NCI-H460 (cell line): ENCODE measurements around the gene PM20D2. TPM values are rescaled to one million over a fixed set of nuclear protein-coding genes. Genes with fewer than 3 reads are reported as not detected.
A peak's percentile ranks its signal among the peaks of the same experiment; 100 is the strongest.

Source experiments
- DNase-seq: peaks from one replicate; pipeline ENCODE4 v3.0.0-alpha.2; 2016; ENCODE audit warnings: low read depth; ENCODE audit errors: extremely low read depth
- total RNA-seq: library from RNA; depleted of rRNA; stranded (reverse); fragments of >200 nt; shearing (Covaris generic); gene quantifications from 2 replicates; pipeline ENCODE4 v1.2.3, GENCODE V29; 2014

The PM20D2 gene
- total RNA-seq, 1 experiment from 2014 or later = 31.1 TPM

DNA sequence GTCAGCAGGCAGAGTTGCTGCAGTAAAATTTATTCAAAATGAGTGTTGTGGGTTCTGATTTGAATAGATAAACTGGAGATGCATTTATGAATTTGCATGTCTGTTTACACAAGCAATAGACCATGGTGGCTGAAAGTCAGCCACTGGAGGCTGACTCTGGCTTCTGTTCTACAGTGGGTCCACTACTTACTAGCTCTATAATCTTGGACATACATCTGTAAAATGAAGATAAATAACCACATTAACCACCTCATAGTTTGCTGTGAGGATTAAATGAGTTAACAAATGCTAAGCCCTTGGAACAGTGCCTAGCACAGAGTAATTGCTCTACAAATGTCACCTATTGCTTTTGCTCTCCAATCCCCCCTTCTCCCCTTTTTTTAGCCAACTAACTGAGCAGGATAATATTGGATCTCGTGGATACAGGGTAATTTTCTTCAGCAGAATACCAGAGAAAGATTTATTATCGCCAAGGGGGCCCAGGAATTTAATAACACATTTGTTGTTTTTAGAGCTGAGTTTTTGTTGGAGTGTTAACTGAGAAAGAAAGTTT, 1.4 kb upstream of the PM20D2 start:
- no peak for DNase-seq

DNA sequence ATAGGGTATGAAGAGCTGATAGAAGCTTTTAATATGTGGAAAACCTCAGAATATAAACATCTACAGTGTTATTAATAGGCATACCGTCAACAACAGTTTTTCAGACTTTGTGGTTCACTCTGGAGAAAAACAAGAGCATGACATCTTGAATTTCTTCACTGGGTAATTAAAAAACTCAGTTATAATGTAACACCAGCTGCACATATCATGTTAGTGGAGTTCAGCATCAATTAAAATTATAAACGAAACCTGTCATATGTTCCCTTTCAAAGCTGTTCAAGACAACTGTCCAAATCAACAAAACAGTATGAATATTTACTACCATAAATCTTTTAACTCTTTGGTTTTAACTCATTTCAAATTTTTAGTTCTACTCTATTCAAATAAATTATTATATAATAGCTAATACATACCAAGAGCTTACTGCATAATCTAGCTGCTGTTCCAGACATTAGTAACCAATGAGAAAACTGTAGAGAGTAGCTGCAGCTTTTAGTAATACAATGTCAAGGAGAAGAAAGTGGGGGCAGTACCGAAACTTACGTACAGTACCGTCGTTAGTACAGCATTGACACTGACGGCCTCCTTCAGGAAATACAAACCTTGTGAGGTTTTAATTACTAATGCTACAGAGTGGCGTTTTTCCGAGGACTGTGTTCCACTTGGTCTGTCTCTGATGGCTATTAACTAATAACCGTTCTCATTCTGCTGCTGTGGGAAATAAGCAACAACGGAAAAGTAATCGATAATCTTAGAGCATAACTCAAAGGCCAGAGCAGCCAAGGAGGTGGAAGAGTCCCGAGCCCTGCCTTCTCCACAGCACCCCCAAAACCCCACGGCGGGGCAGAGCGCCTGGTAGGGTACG, 532 bp upstream of the PM20D2 start:
- no peak for DNase-seq

DNA sequence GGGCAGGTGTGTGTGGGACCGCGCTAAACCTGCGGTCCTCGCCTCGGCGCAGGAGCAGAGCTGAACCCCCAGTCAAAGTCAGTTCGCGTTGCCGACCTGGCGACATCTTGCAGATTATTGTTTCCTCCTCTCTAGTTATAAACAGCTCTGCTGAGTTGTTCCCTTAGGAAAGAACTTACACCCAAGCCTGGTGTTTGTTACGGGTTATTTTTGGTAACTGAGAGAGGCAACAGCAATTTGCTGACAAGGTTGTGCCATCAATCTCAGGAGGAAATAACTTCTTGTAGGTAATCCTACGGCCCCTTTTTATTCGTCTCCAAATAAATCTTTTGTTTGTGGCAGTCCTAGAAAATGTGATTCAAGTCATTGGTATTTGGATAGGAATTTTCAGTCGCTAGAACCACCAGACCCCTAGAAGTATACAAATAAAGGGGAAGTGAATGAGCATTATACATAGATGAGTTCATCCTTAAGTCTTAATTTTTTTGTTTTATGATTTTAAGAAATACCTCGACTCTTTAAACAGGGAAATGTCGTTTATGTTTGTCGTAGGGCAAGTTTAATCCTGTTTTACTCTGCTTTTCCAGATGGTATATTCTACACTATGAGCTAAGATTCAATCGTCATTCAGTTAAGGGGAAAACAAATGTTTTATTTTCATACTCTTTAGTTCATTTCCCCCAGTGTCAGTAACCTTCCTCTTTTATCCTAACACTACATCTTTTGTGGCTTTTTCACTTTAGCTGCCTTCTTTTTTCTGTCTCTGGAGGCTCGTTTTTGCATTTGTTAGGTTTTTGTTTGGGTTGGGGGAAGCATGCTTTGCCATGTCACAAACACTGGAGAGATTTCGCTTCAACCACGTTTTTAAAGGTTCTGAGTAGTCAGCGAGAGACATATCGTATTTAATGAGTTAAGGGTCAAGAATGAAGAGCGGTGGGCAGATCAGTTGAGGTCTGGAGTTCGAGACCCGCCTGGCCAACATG, 1.2 kb downstream of the PM20D2 start:
- DNase-seq = peak; percentile 13

DNA sequence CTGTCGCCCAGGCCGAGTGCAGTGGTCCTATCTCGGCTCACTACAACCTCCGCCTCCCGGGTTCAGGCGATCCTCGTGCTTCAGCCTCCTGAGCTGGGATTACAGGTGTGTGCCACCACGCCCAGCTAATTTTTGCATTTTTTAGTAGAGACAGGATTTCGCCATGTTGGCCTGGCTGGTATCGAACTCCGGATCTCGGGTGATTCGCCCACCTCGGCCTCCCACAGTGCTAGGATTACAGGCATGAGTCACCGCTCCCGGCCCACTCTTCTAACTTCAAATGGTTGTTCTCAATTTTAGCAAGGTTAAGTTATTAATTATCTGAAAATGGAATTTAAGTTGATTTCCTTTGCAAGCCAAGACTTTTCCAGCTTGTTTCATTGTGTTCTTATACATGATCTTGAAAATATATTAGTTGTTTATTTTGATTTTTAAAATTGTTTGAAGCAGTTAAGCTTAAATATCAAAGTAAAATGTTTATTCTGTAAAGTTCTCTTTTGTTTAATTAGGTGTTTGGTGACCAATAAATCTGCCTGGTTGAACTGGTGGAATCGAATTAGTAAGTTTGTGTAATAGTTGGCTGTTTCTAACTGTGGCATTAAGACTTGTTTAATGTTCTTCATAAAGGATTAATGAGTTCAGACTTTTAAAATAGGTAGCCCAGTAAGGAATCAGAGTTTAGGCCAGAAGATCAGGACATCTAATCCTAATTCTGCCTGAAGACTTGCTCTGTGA, 2.3 kb downstream of the PM20D2 start:
- no peak for DNase-seq

DNA sequence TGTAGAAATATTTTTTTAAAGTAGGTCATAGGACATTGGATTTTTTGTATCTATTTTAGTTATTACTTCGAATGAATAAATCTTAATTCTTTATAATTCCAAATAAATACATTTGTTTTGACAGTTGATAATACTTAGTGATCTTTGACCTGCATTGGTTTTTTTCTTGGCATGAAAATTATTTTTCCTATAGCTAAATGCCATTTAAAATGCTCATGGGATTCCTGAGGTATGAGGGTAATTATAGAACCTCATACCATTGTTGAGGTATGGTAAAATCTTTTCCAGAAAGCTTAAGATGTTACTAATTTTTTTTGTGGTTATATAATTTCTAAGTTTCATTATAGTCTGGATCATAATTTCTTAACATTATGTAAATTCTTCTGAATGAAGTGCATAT, 8.3 kb downstream of the PM20D2 start:
- DNase-seq = no peak

DNA sequence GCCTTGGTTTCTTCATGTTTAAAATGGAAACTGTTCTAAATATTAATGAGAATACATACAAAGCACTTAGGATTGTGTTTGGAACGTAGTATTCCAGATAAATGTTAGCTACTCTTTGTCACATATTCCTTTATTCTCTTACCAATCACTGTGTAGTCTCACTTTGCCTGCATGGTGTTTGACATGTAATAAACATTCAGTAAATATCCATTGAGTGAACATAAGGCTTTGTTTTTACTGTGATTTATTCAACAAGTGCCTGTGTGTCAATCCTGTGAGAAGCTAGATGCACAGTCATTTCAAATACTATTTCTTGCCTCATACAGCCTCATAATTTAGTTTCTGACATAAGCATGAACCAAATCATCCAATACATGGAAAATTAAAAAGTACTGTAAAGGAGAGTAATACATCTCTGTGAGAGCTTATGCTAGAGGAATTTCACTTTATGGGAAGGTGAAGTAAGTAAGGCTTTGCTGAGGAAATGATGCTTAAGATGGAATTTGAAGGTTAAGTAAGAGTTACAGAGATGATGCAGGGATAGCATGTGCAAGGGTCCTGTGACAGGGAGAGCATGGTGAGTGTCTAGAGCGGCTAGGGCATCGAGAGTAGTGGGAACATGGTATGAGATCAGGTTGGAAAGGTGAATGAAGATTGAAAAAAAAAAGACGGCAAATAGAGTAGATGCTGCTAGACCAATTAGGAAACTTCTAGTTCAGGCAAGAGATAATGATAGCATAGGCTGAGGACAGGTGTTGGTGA, 14.7 kb downstream of the PM20D2 start:
- DNase-seq = no peak

DNA sequence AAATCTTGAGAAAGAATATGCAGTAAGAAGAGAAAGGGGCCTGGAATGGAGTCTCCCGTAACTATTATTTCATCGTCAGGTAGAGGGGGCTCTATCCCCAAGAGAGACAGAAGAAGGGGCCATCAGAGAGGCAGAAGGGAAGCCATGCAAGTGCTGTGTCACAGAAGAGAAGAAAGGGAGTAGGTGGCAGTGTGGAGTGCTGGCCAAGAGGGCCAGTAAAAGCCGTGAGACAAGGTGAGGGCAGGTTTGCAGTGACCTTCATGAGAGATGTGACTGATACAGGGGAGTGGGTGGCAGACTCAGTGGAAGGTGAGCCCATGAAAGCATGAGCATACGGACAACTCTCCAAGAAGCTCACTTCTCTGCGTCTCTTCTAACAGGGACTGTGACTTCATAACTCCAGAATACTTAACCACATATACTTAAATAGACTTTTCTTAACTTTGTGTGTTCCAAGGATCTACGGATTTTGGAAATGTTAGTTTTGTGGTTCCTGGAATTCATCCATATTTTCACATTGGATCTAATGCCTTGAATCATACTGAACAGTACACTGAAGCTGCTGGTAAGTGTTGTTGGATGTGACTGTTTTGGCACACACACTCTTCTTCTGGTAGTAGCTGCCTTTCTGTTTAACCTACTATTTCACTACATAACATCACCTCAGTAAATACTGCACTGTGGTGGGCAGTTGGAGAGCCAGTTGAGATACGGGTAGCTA, 15.6 kb downstream of the PM20D2 start:
- no peak for DNase-seq

DNA sequence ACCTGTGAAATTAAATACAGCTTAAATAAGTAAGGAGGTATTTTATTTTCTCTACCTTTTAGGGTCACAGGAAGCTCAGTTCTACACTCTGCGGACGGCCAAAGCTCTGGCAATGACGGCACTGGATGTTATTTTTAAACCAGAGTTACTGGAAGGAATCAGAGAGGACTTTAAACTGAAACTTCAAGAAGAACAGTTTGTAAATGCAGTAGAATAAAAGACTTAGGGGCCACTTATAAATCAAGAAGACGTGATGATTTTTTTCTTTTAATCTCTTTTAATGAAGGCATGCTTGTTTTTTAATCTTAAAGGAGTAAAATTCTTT, 16.2 kb downstream of the PM20D2 start:
- no peak for DNase-seq

DNA sequence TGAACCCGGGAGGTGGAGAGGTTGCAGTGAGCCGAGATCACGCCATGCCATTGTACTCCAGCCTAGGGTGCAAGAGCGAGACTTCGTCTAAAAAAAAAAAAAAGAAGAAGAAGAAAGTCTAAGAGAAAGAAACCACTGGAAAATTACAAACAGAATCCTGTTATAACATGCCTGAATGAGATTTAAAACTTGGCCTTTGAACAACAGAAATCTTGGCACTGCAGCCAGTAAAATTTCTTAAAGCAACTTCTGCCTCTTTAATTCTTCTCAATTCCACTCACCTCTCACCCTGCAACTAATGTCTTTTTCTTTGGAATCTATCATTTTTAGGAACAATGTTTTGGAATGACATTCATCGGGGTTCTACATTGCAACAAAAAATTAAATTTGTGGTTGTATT, 26.3 kb downstream of the PM20D2 start:
- DNase-seq = no peak

DNA sequence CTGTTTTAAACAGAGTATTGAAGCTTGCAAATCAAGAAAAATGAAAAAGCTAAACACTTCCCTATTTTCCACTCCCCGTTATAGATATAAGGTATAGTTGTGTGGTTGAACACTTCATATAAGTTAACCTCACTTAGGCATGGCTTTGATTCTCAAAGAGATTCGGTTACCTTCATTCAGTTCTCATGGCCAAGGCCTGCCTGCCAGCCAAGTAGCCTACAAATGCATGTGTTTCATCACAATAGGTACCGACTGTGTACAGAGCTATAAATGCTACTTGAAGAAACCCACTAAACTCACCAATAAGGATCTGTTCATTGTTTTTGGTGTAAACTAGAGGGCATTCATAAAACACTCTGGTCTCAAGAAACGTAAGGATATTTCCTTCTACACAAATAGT, 27.8 kb downstream of the PM20D2 start:
- DNase-seq = no peak

DNA sequence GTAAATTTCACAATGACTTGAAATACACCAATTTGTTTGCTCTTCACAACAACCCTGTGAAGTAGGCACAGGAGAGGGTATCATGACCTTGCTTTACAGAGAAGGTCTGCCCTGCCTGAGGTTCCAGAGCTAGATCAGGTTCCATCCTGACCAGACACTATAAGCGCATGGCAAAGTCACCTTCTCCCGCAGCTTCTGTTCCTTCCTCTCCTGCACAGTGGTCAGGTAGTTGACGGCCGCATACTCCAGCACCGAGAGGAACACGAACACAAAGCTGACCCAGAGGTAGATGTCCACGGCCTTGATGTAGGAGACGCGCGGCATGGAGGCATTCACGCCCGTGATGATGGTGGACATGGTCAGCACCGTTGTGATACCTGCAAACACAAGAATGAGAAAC, 34.3 kb downstream of the PM20D2 start:
- no peak for DNase-seq

DNA sequence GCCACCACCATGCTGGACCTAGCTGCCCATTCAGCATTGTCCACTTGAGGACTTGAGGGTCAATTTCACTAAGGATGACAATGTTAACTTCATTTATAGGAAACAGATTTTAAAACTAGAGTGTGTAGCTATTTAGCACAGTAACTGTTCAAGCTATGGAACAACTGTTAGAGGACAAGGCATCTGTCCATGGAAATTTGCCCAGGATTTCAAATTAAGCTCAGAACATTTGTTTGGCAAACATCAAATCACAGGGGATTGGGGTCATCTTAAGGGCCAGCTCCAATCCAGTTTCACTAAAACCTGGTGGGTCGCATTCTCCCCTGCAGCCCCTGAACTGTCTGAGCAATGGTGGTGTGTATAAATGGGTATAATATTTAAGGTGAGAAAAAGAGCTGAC, 35.1 kb downstream of the PM20D2 start:
- DNase-seq = no peak

DNA sequence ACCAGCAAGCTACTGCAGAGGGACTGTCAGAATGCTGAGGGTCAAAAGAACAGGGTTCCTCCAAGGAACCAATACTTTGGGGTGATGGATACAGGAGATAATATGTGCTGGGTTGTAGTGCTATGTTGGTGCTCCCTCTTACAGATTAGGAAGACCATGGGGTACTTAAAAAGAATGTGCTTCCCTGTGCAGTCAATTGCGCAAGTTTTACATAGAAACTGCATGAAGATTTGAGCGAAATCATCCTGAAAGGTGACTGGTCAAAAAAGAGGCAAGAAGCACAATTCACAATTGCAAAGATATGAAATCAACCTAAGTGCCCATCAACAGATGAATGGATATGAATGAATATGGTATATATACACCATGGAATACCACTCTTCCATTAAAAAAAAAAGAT, 37.4 kb downstream of the PM20D2 start:
- no peak for DNase-seq

DNA sequence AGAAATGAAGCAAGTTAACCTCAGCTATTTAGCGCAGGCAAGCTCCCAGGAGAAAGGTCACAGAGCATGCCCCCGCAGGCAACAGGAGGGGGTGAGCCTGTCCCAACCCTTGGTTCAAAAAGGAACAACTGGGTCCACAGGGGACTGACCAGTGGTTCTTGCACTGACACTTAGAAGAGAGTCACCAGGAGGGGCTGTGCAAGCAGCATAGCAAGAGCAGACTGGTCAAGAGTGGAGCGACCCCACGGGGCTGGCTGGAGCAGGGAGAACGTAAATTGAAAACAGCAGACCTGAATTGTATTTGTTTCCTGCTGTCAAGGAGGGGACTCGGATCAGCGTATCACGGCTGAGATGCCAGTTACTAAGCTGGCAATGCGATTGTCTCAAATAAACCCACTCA, 38.5 kb downstream of the PM20D2 start:
- no peak for DNase-seq

DNA sequence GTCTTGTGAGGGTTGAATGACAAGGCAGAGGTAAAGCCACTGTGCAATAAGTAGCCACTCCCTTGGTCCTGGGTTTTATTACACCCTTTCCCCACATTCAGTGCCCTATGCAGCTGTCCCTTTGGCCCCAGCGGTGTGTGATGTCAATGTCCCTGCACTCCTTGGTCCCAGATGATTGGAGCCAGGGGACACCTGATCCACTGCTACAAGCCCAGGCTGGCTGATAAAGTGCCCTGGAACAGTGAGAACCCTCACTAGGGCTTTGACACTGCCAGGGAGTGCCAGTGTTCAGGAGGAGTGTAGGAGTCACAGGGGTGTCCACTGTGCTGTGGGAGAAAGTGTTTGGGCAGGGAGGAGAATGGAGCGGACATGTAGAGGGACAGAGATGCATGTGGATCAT, 40.9 kb downstream of the PM20D2 start:
- no peak for DNase-seq

DNA sequence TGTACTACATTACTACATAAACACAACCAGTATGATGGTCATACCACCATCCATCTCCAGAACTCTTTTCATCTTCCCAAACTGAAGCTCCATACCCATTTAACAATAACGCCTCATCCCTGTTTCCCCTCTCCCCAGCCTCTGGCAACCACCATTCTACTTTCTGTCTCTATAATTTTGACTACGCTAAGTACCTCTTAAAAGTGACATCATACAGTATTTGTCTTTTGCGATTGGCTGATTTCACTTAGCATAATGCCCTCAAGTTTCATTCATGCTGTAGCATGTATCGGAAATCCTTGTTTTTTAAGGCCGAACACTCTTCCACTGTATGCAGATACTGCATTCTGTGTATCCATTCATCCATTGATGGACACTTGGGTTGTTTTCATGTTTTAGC, 41.6 kb downstream of the PM20D2 start:
- no peak for DNase-seq

DNA sequence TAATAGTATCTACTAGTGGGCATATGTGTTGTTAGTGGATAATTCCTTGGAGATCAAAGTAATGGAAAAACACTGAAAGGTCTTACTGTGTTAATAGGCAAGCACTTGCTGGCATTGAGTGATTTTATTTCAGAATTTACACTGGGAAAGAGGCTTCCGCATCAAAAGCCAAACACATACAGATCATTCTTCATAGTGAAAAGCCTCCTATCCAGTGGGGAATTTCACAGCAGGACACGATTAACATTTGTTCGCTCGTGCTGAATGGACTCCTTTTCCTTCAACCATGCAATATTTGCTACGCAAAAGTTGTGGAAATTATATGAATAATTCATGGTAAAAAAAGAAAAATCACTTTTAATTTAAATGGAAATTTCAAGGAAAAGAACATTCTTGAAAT, 44.9 kb downstream of the PM20D2 start:
- DNase-seq = no peak

DNA sequence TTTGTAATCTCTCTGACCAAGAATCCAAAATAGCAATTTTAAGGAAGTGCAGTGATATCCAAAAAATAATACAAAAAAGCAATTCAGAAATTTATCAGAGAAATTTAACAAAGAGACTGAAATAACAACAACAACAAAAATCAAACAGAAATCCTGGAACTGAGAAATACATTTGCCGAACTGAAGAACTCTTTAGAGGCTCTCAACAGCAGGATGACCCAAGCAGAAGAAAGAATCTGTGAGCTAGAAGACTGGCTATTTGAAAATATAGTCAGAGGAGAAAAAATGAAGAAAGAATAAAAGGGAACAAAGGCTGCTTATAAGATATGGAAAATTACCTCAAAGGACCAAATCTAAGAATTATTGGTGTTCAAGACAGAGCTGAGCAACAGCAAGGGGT, 48.7 kb downstream of the PM20D2 start:
- no peak for DNase-seq

DNA sequence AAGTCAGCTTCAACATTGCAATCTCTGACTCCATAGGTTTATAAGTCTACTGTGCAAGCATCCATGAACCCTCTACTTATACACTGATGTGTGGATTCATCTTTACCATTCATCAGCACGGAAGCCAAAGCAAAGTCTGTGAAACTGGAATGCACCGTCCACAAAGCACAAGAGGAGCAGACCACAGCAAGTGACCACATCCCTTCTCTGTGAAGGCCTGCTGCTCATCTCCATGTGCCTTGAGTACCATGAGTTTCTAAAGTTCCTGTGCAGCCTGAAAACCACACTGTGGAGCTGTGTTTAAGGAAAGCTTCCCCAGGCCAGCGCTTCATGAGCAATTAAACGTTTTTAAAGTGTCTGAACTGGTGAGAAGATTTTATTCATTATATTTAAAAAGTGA, 51.3 kb downstream of the PM20D2 start:
- no peak for DNase-seq
